Heart right ventricle (tissue), 16 donors: Measurements from ENCODE around the gene HIRIP3. TPM values are rescaled to one million over a fixed set of nuclear protein-coding genes. Genes with fewer than 3 reads are reported as not detected.

Source experiments
- ATAC-seq, 8 donors: fragments of 200-7000 bp; cut with Tn5 transposase; one replicate each; pipeline ENCODE4 v1.9.1; 2020; ENCODE audit warnings: mild to moderate bottlenecking in 8 of 8, moderate library complexity in 8 of 8, moderate number of reproducible peaks in 1 of 8
- DNase-seq, 2 donors: peaks; one replicate each; pipeline ENCODE4 v3.0.0-alpha.2; 2020
- H3K27ac ChIP-seq, 10 donors: fragments of 200-600 bp; sonication (generic) in 2 of 10; one replicate each; pipeline versions ENCODE4 v1.5.0 to v1.8.0; 2020 to 2022; ENCODE audit warnings: mild to moderate bottlenecking in 3 of 10
- H3K27me3 ChIP-seq, 7 donors: fragments of 200-600 bp; one replicate each; pipeline ENCODE4 v1.8.0; 2021 to 2022; ENCODE audit warnings: mild to moderate bottlenecking in 2 of 7
- H3K36me3 ChIP-seq, 9 donors: fragments of 200-600 bp; sonication (generic) in 1 of 9; one replicate each; pipeline versions ENCODE4 v1.5.0 to v1.8.0; 2020 to 2022; ENCODE audit warnings: mild to moderate bottlenecking in 2 of 9
- H3K4me1 ChIP-seq, 9 donors: fragments of 200-600 bp; sonication (generic) in 1 of 9; one replicate each; pipeline versions ENCODE4 v1.5.0 to v1.8.0; 2020 to 2022; ENCODE audit warnings: mild to moderate bottlenecking in 4 of 9
- H3K4me3 ChIP-seq, 10 donors: fragments of 200-600 bp; sonication (generic) in 2 of 10; one replicate each; pipeline versions ENCODE4 v1.5.0 to v1.8.0; 2020 to 2022; ENCODE audit warnings: mild to moderate bottlenecking in 7 of 10, moderate library complexity in 2 of 10
- H3K9me3 ChIP-seq, 11 donors: fragments of 200-600 bp in 10 of 11; sonication (generic) in 2 of 11; one replicate each; pipeline versions ENCODE4 v1.5.0 to v1.8.0; 2013 to 2022; ENCODE audit warnings: mild to moderate bottlenecking in 2 of 11, control low read depth in 1 of 11, moderate library complexity in 1 of 11
- CTCF ChIP-seq, 9 donors: fragments of 200-600 bp; sonication (generic) in 2 of 9; IDR thresholded peaks; one replicate each; pipeline versions ENCODE4 v1.5.0 to v1.8.0; 2021 to 2022; ENCODE audit warnings: antibody characterized with exemption in 9 of 9, mild to moderate bottlenecking in 5 of 9, moderate library complexity in 1 of 9
- whole genome bisulfite sequencing, 2 donors: extraction: QIAGEN DNeasy Blood & Tissue Kit; methylation state at CpG; one replicate each; pipeline ENCODE4 v1.1.7; 2013; ENCODE audit warnings: inconsistent platforms in 1 of 2; 5-methylcytosine and 5-hydroxymethylcytosine counted together
- intact Hi-C, 10 donors: fragments of 100-400 bp; cut with DNase I; formaldehyde crosslinking; loops; one replicate each; pipeline versions ENCODE4 v1.11.1 to v1.14.2; 2022
- polyA plus RNA-seq, 2 donors: library from polyadenylated mRNA; stranded (reverse); fragments of 200-250 nt; gene quantifications; one replicate each; pipeline ENCODE4 v1.2.3, GENCODE V29; 2013
- total RNA-seq, 10 donors: library from RNA; stranded (reverse); fragmentation: NEBNext Ultra II Directional in 3 of 10; extraction: Animal tissue kit (Norgen Biotek cat#: 25700) in 3 of 10; gene quantifications; one replicate each; pipeline versions ENCODE4 v1.2.1 to v1.2.4, GENCODE V29; 2021 to 2023
- donor health status: Arrhythmogenic right ventricular cardiomyopathy.
- donor health status: ischemic (EF 13 %, LVEDD 7.1; RV severe dilation, severe dysfunction).
- donor health status: healthy with polysubstance abuse.
- donor health status: DM: no; HTN: yes; CAD: no.
- donor health status: DM: no; HTN: no; CAD: no.
- donor health status: ischemic (EF 25% LVEDD 6.9; RV normal size, moderate dysfunction).
- donor health status: ischemic (EF 25% LVEDD 5.7; RV mildly dilated, moderate dysfunction).
- donor health status: healthy.
- donor health status: DM: yes; HTN: yes; CAD: no.
- donor health status: Ischemic cardiomyopathy.
- donor health status: ischemic (EF 35%, LVEDD 5.7; RV mildly dilated, moderate dysfunction).
- donor health status: nonischemic (EF 11% LVEDD 7.7; RV severe dilation, severe dysfunction).
- donor health status: DM: yes; HTN: yes; CAD: no.
- donor health status: PGD.
- donor health status: ischemic (EF 29% LVEDD 5.4; RV normal size, mild dysfunction).
- donor health status: nonischemic (EF 23%, LVEDD 6.1; RV moderate dilation, normal function).

Gene HIRIP3
- total and polyA plus RNA-seq, 12 donors = 14.4 to 23.2 (median 17.7) TPM

- intact Hi-C loops = loop anchor here in 5 of 10 donors (5.0 to 10.0 kb wide), 5 partner anchors 80 to 303 kb away; partner anchors contain the start of genes KCTD13 (in 4 of the 5) and CDIPT (in 2 of the 5)
- ATAC-seq (no peak), DNase-seq (no peak)
- Histone ChIP-seq H3K27me3 (peaks cover 19 to 46% (median 44%) of the 10 kb centered on the region in 7 donors), H3K36me3 (peaks cover 0 to 24% (median 0%) of the 10 kb centered on the region in 9 donors), H3K27ac (no peak overlapping the region), H3K4me1 (peaks cover 3 to 31% (median 18%) of the 10 kb centered on the region in 9 donors), H3K4me3 (no peak overlapping the region), H3K9me3 (no peaks in the 10 kb centered on the region)
- 68 to 74% methylated on average over 11 of the region's 11 CpGs for WGBS, 2 donors
- no peak for TF ChIP-seq CTCF (IDR thresholded peaks at IDR 0.05)
These were observed 12.0 kb upstream of the HIRIP3 start for GRCh38 chr16:30007378-30007895.

- WGBS, 2 donors = 80 to 88% methylated on average over 34 of the region's 34 CpGs
These were observed 11.4 kb upstream of the HIRIP3 start for GRCh38 chr16:30006659-30007377.

GRCh38 chr16:30006095-30006473, 10.7 kb upstream of the HIRIP3 start:
- DNase-seq (no peak), ATAC-seq (peak in 2 of 8 donors; percentile 5 to 10)
- Histone ChIP-seq H3K9me3 (no peaks in the 10 kb centered on the region), H3K4me3 (no peak overlapping the region), H3K27me3 (peaks cover 19 to 33% (median 30%) of the 10 kb centered on the region in 7 donors), H3K4me1 (peaks cover 3 to 19% (median 10%) of the 10 kb centered on the region in 9 donors), H3K27ac (no peak overlapping the region), H3K36me3 (peaks cover 0 to 37% (median 0%) of the 10 kb centered on the region in 9 donors)
- TF ChIP-seq CTCF (IDR thresholded peaks at IDR 0.05) = no peak
- intact Hi-C loops = loop anchor here in 5 of 10 donors (5.0 to 10.0 kb wide), 5 partner anchors 79 to 301 kb away; partner anchors contain the start of genes KCTD13 (in 4 of the 5) and CDIPT (in 2 of the 5)
- 87 to 91% methylated on average over 18 of the region's 18 CpGs for WGBS, 2 donors

More at GRCh38 chr16:30006659-30007377, 11.4 kb upstream of the HIRIP3 start:
- TF ChIP-seq CTCF (IDR thresholded peaks at IDR 0.05) = no peak
- peaks cover 0 to 30% (median 0%) of the 10 kb centered on the region in 9 donors for H3K36me3 ChIP-seq
- H3K4me3 ChIP-seq = no peak overlapping the region
- H3K9me3 ChIP-seq = no peaks in the 10 kb centered on the region
- peaks cover 3 to 26% (median 17%) of the 10 kb centered on the region in 9 donors for H3K4me1 ChIP-seq
- H3K27me3 ChIP-seq = peaks cover 19 to 41% (median 38%) of the 10 kb centered on the region in 7 donors
- no peak for DNase-seq
- no peak for ATAC-seq
- H3K27ac ChIP-seq = no peak overlapping the region
- intact Hi-C loops = loop anchor here in 5 of 10 donors (5.0 to 10.0 kb wide), 5 partner anchors 80 to 302 kb away; partner anchors contain the start of genes KCTD13 (in 4 of the 5) and CDIPT (in 2 of the 5)

- 59 to 65% methylated on average over 35 of the region's 35 CpGs for WGBS, 2 donors
- Histone ChIP-seq H3K27me3 (peaks cover 13 to 28% (median 25%) of the 10 kb centered on the region in 7 donors), H3K4me1 (peaks cover 0 to 13% (median 4%) of the 10 kb centered on the region in 9 donors), H3K27ac (no peak overlapping the region), H3K4me3 (no peak overlapping the region), H3K9me3 (no peaks in the 10 kb centered on the region), H3K36me3 (peaks cover 0 to 43% (median 4%) of the 10 kb centered on the region in 9 donors)
- TF ChIP-seq CTCF (IDR thresholded peaks at IDR 0.05) = peak; percentile 77 to 88 (median 84)
- DNase-seq (no peak), ATAC-seq (peak in 7 of 8 donors; percentile 42 to 73 (median 66))
- intact Hi-C loops = loop anchor here in 5 of 10 donors (5.0 to 10.0 kb wide), 5 partner anchors 78 to 301 kb away; partner anchors contain the start of genes KCTD13 (in 4 of the 5) and CDIPT (in 2 of the 5)
These were observed 10.1 kb upstream of the HIRIP3 start for GRCh38 chr16:30005341-30006094.
